Measurements from ENCODE around the gene QPRT.
"Not testable (repeated sequence)": the region's sequence is repeated elsewhere in the genome, so short reads cannot be mapped to it uniquely, and the experiment has no call there.

QPRT gene

DNA sequence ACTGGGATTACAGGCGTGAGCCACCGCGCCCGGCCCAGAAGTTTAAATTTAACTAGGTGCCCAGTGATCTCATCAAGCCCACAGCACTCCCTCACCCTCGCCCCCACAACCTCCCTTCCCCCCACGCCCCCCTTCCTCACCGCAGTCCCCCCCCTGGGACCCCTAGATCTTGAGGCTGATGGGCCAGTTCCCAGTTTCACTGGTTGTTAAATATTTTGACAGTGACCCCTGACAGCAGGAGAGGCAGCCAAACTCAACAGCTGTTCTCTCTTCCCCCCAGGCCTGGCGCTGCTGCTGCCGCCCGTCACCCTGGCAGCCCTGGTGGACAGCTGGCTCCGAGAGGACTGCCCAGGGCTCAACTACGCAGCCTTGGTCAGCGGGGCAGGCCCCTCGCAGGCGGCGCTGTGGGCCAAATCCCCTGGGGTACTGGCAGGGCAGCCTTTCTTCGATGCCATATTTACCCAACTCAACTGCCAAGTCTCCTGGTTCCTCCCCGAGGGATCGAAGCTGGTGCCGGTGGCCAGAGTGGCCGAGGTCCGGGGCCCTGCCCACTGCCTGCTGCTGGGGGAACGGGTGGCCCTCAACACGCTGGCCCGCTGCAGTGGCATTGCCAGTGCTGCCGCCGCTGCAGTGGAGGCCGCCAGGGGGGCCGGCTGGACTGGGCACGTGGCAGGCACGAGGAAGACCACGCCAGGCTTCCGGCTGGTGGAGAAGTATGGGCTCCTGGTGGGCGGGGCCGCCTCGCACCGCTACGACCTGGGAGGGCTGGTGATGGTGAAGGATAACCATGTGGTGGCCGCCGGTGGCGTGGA is 15.6 kb downstream of the QPRT start:
- Histone ChIP-seq H4K20me1 (ENCODE audit: insufficient read depth, low read length) (peaks cover 8% of the 10 kb centered on the region), H3K27me3 (ENCODE audit: low read depth, low read length) (no peaks in the 10 kb centered on the region), H3K4me2 (ENCODE audit: low read length) (no peak overlapping the region), H3K36me3 (replicated peaks; ENCODE audit: low read depth, low read length) (peaks cover 5% of the 10 kb centered on the region), H3K4me1 (ENCODE audit: low read length) (peaks cover 19% of the 10 kb centered on the region), H3K9me3 (ENCODE audit: insufficient read depth, low read length) (no peaks in the 10 kb centered on the region), H3K27ac (ENCODE audit: low read length) (no peak overlapping the region), H3K79me2 (ENCODE audit: low read length) (peaks cover 12% of the 10 kb centered on the region), H2AFZ (ENCODE audit: low read depth, low read length) (no peak overlapping the region), H3K4me3 (ENCODE audit: low read length) (no peak overlapping the region), H3K9ac (ENCODE audit: low read length) (no peak overlapping the region)
- TF ChIP-seq EZH2phosphoT487 (IDR thresholded peaks at IDR 0.05; ENCODE audit: low read depth), result no peak
- TF ChIP-seq, protein P1, sequence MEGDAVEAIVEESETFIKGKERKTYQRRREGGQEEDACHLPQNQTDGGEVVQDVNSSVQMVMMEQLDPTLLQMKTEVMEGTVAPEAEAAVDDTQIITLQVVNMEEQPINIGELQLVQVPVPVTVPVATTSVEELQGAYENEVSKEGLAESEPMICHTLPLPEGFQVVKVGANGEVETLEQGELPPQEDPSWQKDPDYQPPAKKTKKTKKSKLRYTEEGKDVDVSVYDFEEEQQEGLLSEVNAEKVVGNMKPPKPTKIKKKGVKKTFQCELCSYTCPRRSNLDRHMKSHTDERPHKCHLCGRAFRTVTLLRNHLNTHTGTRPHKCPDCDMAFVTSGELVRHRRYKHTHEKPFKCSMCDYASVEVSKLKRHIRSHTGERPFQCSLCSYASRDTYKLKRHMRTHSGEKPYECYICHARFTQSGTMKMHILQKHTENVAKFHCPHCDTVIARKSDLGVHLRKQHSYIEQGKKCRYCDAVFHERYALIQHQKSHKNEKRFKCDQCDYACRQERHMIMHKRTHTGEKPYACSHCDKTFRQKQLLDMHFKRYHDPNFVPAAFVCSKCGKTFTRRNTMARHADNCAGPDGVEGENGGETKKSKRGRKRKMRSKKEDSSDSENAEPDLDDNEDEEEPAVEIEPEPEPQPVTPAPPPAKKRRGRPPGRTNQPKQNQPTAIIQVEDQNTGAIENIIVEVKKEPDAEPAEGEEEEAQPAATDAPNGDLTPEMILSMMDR (IDR thresholded peaks at IDR 0.05; ENCODE audit: low read depth, low read length), result no peak

DNA sequence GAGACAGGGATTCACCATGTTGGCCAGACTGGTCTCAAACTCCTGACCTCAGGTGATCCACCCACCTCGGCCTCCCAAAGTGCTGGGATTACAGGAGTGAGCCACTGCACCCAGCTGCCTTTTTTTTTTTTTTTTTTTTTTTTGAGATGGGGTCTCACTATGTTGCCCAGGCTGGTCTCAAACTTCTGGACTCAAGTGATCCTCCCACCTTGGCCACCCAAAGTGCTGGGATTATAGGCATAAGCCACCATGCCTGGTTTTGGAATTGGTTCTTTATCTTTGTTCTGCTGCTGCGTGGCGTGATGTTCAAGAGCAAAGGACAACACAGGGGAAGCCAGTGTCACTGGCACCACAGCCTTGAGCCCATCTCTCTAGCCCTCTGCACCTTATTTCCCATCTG is 16.7 kb downstream of the QPRT start:
- H4K20me1 ChIP-seq (ENCODE audit: insufficient read depth, low read length); H3K4me3 ChIP-seq (ENCODE audit: low read length); H3K27me3 ChIP-seq (ENCODE audit: low read depth, low read length); H3K9ac ChIP-seq (ENCODE audit: low read length); H3K4me2 ChIP-seq (ENCODE audit: low read length); H3K79me2 ChIP-seq (ENCODE audit: low read length); H2AFZ ChIP-seq (ENCODE audit: low read depth, low read length); H3K36me3 ChIP-seq (replicated peaks; ENCODE audit: low read depth, low read length); H3K9me3 ChIP-seq (ENCODE audit: insufficient read depth, low read length); H3K27ac ChIP-seq (ENCODE audit: low read length): not testable (repeated sequence)
- H3K4me1 ChIP-seq (ENCODE audit: low read length), result peaks cover 18% of the 10 kb centered on the region

DNA sequence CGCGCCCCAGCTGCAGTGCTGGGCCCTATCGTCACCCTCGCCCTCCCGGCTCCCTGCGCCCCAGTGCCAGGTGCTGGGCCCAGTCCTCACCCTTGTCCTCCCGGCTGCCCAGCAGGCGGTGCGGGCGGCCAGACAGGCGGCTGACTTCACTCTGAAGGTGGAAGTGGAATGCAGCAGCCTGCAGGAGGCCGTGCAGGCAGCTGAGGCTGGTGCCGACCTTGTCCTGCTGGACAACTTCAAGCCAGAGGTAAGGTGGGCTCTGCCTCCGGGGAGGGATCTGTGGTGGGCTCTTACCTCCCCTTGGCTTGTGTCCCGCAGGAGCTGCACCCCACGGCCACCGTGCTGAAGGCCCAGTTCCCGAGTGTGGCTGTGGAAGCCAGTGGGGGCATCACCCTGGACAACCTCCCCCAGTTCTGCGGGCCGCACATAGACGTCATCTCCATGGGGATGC is 17.9 kb downstream of the QPRT start:
- H3K27me3 ChIP-seq (ENCODE audit: low read depth, low read length), result no peaks in the 10 kb centered on the region
- H4K20me1 ChIP-seq (ENCODE audit: insufficient read depth, low read length), result peaks cover 5% of the 10 kb centered on the region; the same call in 1 of the 2 replicates
- no peak overlapping the region for H3K4me3 ChIP-seq (ENCODE audit: low read length)
- no peak for TF ChIP-seq EZH2phosphoT487 (IDR thresholded peaks at IDR 0.05; ENCODE audit: low read depth)
- TF ChIP-seq, protein P1 (IDR thresholded peaks at IDR 0.05; ENCODE audit: low read depth, low read length), result no peak
- no peaks in the 10 kb centered on the region for H3K79me2 ChIP-seq (ENCODE audit: low read length)
- peaks cover 24% of the 10 kb centered on the region for H3K4me1 ChIP-seq (ENCODE audit: low read length)
- H3K36me3 ChIP-seq (replicated peaks; ENCODE audit: low read depth, low read length), result peaks cover 4% of the 10 kb centered on the region
- no peak overlapping the region for H3K4me2 ChIP-seq (ENCODE audit: low read length)
- H3K27ac ChIP-seq (ENCODE audit: low read length), result no peak overlapping the region
- no peak overlapping the region for H2AFZ ChIP-seq (ENCODE audit: low read depth, low read length)
- H3K9me3 ChIP-seq (ENCODE audit: insufficient read depth, low read length), result peaks cover 3% of the 10 kb centered on the region; the same call in 1 of the 2 replicates
- H3K9ac ChIP-seq (ENCODE audit: low read length), result no peak overlapping the region

DNA sequence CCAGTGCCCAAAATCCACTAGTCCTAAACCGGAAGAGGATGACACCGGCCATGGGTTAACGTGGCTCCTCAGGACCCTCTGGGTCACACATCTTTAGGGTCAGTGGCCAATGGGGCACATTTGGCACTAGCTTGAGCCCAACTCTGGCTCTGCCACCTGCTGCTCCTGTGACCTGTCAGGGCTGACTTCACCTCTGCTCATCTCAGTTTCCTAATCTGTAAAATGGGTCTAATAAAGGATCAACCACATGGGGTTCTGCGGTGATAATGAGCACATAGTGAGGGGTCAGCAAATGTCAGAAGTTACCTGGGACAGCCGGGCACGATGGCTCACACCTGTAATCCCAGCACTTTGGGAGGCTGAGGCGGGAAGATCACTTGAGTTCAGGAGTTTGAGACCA is 18.4 kb downstream of the QPRT start:
- peaks cover 29% of the 10 kb centered on the region for H3K4me1 ChIP-seq (ENCODE audit: low read length)
- H3K9ac ChIP-seq (ENCODE audit: low read length), result no peak overlapping the region
- H3K79me2 ChIP-seq (ENCODE audit: low read length), result no peaks in the 10 kb centered on the region
- no peaks in the 10 kb centered on the region for H3K27me3 ChIP-seq (ENCODE audit: low read depth, low read length)
- H3K4me3 ChIP-seq (ENCODE audit: low read length), result no peak overlapping the region
- no peak overlapping the region for H3K4me2 ChIP-seq (ENCODE audit: low read length)
- TF ChIP-seq, protein P1 (IDR thresholded peaks at IDR 0.05; ENCODE audit: low read depth, low read length), result no peak
- no peak for TF ChIP-seq EZH2phosphoT487 (IDR thresholded peaks at IDR 0.05; ENCODE audit: low read depth)
- peaks cover 3% of the 10 kb centered on the region; the same call in 1 of the 2 replicates for H3K9me3 ChIP-seq (ENCODE audit: insufficient read depth, low read length)
- no peak overlapping the region for H2AFZ ChIP-seq (ENCODE audit: low read depth, low read length)
- H3K27ac ChIP-seq (ENCODE audit: low read length), result no peak overlapping the region
- H4K20me1 ChIP-seq (ENCODE audit: insufficient read depth, low read length), result peaks cover 5% of the 10 kb centered on the region; the same call in 1 of the 2 replicates
- H3K36me3 ChIP-seq (replicated peaks; ENCODE audit: low read depth, low read length), result peaks cover 4% of the 10 kb centered on the region
